H1 (cell line): ENCODE data around the gene ERAP2. TPM values are rescaled to one million over a fixed set of nuclear protein-coding genes. Genes with fewer than 3 reads are reported as not detected.

Source experiments
- CREB1 ChIP-seq: IDR thresholded peaks from 2 replicates; pipeline ENCODE4 v1.6.1; 2012; ENCODE audit warnings: inconsistent platforms
- EGR1 ChIP-seq: IDR thresholded peaks from 2 replicates; pipeline ENCODE4 v1.6.1; 2011; ENCODE audit warnings: low read depth, low read length, borderline replicate concordance
- TBP ChIP-seq: IDR thresholded peaks from 2 replicates; pipeline ENCODE4 v1.6.1; 2011; ENCODE audit warnings: low read depth, low read length, improper control_type of control experiment
- YY1 ChIP-seq: IDR thresholded peaks from 2 replicates; pipeline ENCODE4 v1.6.1; 2011; ENCODE audit warnings: low read depth, mild to moderate bottlenecking, low read length
- polyA plus RNA-seq, 7 experiments: library from polyadenylated mRNA; depleted of rRNA in 3 of 7; stranded (reverse) in 5 of 7; unstranded in 2 of 7; fragments of >200 nt in 5 of 7; fragments of 200-250 nt in 2 of 7; gene quantifications; 1 replicate in 5 of 7; 2 replicates in 1 of 7; 4 replicates in 1 of 7; pipeline versions ENCODE4 v1.2.1 to v1.2.3, GENCODE V29; 2011 to 2013; ENCODE audit warnings: missing spikeins in 2 of 7, mixed read lengths in 2 of 7
- total RNA-seq: library from RNA; stranded (reverse); fragmentation: NEBNext Ultra II Directional; extraction: Animal tissue kit (Norgen Biotek cat#: 25700); gene quantifications from 2 replicates; pipeline ENCODE4 v1.2.1, GENCODE V29; 2021

Gene ERAP2
- total and polyA plus RNA-seq, 2 of the 8 experiments (the other 6 are each of a cell fraction or from before 2014, with no cell fraction given) = 0.14 TPM; not detected in 1

DNA sequence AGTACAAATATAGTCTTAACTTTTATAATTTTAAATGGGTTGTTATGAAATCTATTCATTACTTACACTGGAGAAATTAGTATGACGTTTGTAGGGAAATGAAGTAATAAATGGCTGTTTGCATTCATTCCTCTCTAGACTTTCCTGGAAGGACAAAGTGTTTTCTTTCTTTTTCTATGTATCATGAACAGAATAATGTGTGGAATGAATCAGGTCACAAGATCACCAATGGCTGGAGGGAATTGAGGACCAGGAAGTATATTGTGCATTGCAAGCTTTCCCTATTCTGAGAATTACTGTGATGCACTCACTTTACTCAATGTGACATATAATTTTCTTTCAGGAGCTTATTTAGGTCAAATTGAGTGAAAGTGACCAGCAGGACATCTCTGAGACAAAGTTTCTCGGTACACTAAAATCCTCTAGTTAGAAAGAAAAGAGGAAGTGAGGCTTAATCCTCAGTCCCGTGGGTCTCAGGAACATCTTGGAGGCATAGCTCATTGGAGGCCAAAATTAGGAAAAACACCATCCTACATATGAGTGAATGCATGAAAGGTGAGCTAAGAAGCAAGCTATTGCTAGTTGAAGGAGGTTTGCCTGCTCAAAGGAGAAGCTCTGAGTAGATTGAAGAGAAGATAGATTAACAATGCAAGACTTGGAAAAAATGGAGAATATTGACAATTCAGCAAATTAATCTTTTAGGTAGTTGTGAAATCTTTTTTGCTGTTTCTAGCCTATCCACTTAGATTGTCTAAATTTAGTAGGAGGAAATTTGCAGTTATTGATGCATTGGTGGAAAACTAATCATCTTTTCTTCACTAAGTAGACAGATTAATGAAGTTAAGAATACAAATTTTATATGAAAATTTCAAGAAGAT, 28.0 kb downstream of the ERAP2 start (continued):
- TF ChIP-seq EGR1 = no peak
- no peak for TF ChIP-seq TBP
- TF ChIP-seq CREB1 = no peak
- TF ChIP-seq YY1 = no peak
